C4-2B (cell line): ENCODE measurements around the gene KTN1.

Source experiments
- H3K27ac ChIP-seq: fragments of 450-650 bp; 2 replicates; pipeline ENCODE4 v1.5.1; 2017
- ZFX ChIP-seq: fragments of 450-650 bp; IDR thresholded peaks from 2 replicates; pipeline ENCODE4 v1.6.1; 2017
- TF ChIP-seq, protein P1 (sequence below): fragments of 450-650 bp; conservative IDR thresholded peaks from 2 replicates; pipeline ENCODE4 v1.5.1; 2017; ENCODE audit warnings: mild to moderate bottlenecking

Gene KTN1

DNA sequence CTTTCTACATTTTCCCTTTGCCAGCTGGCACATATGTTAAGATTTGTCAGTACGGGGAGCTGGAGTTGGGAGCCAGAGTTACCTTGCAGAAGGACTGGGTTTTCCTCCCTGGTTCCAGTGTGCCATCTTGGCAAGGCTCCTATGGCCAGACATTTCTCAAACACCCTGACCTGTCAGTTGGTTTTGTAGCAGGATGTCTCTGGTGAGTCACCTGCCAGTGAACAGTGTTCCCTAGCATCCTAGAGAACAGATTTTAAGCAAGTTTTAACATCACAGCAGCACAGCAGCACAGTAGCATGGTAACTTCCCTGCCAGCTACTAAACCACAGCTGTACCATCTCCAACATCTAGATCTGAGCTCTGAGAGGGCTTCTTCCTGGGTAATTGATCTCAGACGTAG lies 26.2 kb upstream of the KTN1 start:
- no peak for TF ChIP-seq ZFX
- TF ChIP-seq, protein P1, sequence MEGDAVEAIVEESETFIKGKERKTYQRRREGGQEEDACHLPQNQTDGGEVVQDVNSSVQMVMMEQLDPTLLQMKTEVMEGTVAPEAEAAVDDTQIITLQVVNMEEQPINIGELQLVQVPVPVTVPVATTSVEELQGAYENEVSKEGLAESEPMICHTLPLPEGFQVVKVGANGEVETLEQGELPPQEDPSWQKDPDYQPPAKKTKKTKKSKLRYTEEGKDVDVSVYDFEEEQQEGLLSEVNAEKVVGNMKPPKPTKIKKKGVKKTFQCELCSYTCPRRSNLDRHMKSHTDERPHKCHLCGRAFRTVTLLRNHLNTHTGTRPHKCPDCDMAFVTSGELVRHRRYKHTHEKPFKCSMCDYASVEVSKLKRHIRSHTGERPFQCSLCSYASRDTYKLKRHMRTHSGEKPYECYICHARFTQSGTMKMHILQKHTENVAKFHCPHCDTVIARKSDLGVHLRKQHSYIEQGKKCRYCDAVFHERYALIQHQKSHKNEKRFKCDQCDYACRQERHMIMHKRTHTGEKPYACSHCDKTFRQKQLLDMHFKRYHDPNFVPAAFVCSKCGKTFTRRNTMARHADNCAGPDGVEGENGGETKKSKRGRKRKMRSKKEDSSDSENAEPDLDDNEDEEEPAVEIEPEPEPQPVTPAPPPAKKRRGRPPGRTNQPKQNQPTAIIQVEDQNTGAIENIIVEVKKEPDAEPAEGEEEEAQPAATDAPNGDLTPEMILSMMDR, result no peak

DNA sequence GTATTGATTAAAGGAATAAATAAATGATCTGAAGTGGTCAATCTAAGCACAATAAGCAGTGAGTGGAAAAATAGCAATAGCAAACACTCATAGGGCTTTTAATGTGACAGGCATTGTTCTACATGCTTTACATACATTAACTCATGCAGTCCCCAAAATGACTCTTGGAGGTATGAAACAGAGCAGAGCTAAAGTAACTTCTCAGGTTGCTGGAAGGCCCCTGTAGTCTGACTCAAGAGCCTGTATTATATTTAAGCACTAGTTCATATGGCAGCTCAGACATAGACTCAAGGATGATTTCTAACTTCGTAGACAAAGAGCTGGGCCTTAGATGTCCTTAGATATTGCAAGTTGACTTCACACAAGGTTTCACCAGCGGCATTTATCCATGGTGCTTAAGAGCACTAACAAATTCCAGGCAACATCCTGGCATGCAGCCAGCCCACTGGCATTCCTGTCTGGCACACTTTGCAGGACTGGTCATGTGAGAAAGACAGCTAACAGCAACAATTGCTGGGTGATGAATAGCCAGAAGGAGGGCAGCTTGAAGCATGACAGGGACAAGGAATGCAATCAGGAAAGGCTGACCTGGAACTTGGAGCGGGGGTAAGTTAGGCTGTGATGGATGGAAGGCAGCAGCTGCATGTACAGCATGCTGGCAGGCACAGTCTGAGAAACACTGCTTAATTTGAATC lies 22.9 kb upstream of the KTN1 start:
- TF ChIP-seq, protein P1, result no peak
- no peak for TF ChIP-seq ZFX
- H3K27ac ChIP-seq, result no peak overlapping the region

More for the DNA sequence above, 26.2 kb upstream of the KTN1 start:
- no peak overlapping the region for H3K27ac ChIP-seq

DNA sequence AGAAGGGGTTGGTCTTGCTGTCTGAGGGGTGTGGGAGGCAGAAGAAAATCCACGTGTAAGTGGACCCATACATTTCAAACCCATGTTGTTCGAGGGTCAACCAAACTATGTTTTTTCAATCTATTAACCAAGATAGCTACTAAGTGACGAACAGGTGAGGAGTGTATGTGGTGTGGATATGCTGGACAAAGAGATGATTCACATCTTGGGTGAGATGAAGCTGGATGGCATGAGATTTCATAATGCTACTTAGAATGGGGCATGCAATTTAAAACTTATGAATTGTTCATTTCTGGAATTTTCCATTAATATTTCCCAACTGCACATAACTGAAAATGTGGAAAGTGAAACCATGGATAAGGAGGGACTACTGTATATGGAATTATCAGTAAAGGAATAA lies 17.9 kb upstream of the KTN1 start:
- no peak for TF ChIP-seq ZFX
- TF ChIP-seq, protein P1, result no peak
- no peak overlapping the region for H3K27ac ChIP-seq

DNA sequence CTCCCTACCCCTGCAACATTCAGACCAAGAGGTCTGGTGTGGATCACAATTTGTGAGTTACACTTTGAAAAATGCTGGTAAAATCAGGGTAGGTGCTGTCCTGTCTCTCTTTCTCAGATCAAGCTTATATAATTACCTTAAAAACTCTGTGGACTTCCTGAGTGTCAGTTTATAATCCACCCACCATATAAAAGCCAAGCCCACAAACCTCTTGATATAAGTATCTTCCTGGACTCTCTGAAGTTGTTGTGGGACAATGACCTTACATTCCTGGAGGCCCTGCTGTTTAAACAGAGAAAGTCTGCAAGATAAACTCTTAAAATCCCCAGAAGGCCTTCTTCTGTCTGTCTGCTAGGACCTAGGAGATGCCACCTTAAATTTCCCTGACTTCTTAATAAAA lies 11.4 kb upstream of the KTN1 start:
- TF ChIP-seq, protein P1, result no peak
- no peak for TF ChIP-seq ZFX
- no peak overlapping the region for H3K27ac ChIP-seq

DNA sequence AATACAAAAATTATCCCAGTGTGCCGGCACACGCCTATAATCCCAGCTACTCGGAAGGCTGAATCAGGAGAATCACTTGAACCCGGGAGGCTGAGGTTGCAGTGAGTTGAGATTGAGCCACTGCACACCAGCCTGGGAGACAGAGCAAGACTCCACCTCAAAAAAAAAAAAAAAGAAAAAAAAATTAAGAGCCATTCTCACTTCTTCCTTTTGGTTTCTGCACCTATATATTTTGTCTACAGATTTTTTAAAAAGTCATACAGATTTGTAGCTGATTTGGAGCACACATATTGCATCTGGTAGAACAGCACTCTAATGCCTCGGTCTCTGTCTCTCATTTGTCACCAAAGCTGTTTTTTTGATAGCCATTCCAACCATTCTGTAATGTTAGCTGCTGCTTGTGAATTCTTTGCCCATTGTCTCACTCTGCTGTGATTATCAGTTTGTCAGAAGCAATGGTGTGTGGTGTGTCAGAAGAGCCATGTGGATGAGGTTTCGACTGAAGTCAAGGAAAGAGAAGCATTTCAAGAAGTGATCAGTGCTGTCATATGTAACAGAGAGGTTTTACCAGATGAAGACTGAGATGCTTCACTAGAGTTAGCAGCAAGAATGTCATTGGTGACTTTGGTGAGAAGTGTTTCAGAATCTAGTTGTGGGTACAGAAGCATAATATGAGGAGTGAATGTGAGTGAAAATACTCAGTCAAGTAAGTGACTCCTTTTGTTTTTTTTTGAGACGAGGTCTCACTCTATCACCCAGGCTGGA lies 8.7 kb upstream of the KTN1 start:
- no peak overlapping the region for H3K27ac ChIP-seq
- TF ChIP-seq, protein P1, result no peak
- no peak for TF ChIP-seq ZFX

DNA sequence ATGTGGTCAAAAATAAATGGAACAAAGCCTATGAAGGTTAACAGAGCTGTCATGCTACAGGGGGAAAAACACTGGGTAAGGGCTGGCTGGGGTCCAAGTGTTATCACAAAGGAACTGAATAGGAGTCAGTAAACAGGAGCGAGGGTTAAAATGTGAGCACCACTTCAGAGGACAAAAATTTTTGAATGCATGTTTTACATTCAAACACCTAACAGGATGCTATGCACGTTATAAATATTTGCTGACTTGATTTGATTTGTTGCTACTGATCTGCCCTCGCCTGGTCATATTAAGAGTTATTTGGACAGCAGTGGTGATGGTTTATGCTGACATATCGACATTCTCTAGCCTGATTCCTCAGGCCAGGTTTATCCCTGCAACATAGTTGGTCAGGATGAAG lies 7.4 kb upstream of the KTN1 start:
- TF ChIP-seq ZFX, result no peak
- TF ChIP-seq, protein P1, result no peak
- H3K27ac ChIP-seq, result no peak overlapping the region

DNA sequence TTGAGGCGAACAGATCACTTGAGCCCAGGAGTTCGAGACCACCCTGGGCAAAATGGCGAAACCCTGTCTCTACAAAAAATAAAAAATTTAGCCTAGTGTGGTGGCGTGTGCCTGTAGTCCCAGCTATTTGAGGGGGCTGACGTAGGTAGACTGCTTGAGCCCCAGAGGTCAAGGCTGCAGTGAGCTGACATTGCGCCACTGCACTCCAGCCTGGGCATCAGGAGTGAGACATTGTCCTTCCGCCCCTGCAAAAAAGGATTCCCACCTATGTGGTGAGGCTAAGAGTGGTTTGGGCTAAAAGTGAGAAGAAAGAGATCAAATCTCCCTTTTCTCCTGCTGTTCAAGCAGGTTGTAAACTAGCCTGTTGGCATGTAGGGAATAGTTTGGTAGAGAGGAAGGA lies 5.0 kb upstream of the KTN1 start:
- no peak overlapping the region for H3K27ac ChIP-seq
- TF ChIP-seq, protein P1, result no peak
- TF ChIP-seq ZFX, result no peak
